Ovary (tissue), 9 donors: ENCODE results near the gene RAD51D. TPM values are rescaled to one million over a fixed set of nuclear protein-coding genes. Genes with fewer than 3 reads are reported as not detected.

Source experiments
- DNase-seq, 5 donors: peaks; one replicate each; pipeline ENCODE4 v3.0.0-alpha.2; 2019 to 2020
- H3K27ac ChIP-seq, 2 donors: fragments of 200-600 bp; one replicate each; pipeline versions ENCODE4 v1.5.1 to v1.8.0; 2019 to 2022
- H3K27me3 ChIP-seq: fragments of 200-600 bp; one replicate; pipeline ENCODE4 v1.8.0; 2022
- H3K36me3 ChIP-seq: fragments of 200-600 bp; sonication (generic); one replicate; pipeline ENCODE4 v1.5.1; 2019
- H3K4me1 ChIP-seq: one replicate; pipeline ENCODE4 v1.8.1; 2013; ENCODE audit warnings: mild to moderate bottlenecking, moderate library complexity; ENCODE audit not compliant: insufficient read depth
- H3K4me3 ChIP-seq: fragments of 200-600 bp; sonication (generic); one replicate; pipeline ENCODE4 v1.5.1; 2017
- H3K9me3 ChIP-seq, 2 donors: fragments of 200-600 bp in 1 of 2; sonication (generic) in 1 of 2; one replicate each; pipeline versions ENCODE4 v1.5.1 to v1.8.1; 2013 to 2019; ENCODE audit warnings: mild to moderate bottlenecking in 1 of 2, moderate library complexity in 1 of 2
- CTCF ChIP-seq, 3 donors: fragments of 450-650 bp in 2 of 3; fragments of 200-600 bp in 1 of 3; IDR thresholded peaks; one replicate each; pipeline versions ENCODE4 v1.5.1 to v1.8.0; 2016 to 2022; ENCODE audit warnings: antibody characterized with exemption in 3 of 3, mild to moderate bottlenecking in 1 of 3
- EP300 ChIP-seq: sonication (generic); formaldehyde crosslinking; IDR thresholded peaks from one replicate; pipeline ENCODE4 v1.6.1; 2017; ENCODE audit warnings: antibody characterized with exemption
- POLR2A ChIP-seq: fragments of 450-650 bp; IDR thresholded peaks from one replicate; pipeline ENCODE4 v1.6.1; 2017; ENCODE audit warnings: antibody characterized with exemption, mild to moderate bottlenecking, moderate library complexity
- WGBS, 3 donors: extraction: QIAGEN DNeasy Blood & Tissue Kit in 1 of 3; methylation state at CpG; one replicate each; pipeline versions ENCODE4 v1.1.5 to v1.1.7; 2013 to 2017; 5-methylcytosine and 5-hydroxymethylcytosine counted together
- intact Hi-C, 4 donors: fragments of 100-400 bp; cut with DNase I; formaldehyde crosslinking; loops; one replicate each; pipeline versions ENCODE4 v1.11.0 to v1.15.1; 2022 to 2023
- polyA plus RNA-seq, 2 donors: library from polyadenylated mRNA; stranded (reverse); fragments of 200-250 nt in 1 of 2; fragments of 350-450 nt in 1 of 2; fragmentation: Illumina TruSeq in 1 of 2; extraction: RNeasy Lipid Tissue Mini Kit (QIAGEN cat#74804) in 1 of 2; gene quantifications; one replicate each; pipeline ENCODE4 v1.2.3, GENCODE V29; 2013 to 2014
- total RNA-seq, 7 donors: library from RNA; depleted of rRNA in 2 of 7; stranded (reverse); fragments of >200 nt in 2 of 7; fragmentation: NEBNext Ultra II Directional in 3 of 7; extraction: Animal tissue kit (Norgen Biotek cat#: 25700) in 3 of 7; gene quantifications; one replicate each; pipeline versions ENCODE4 v1.1.0 to v1.2.4, GENCODE V29; 2016 to 2023
- donor health status: DM: no; HTN: no; CAD: no; lungs with moderate emphysema.
- donor health status: DM: no; HTN: no; CAD: no.
- donor health status: Bipolar disorder and iron deficiency.
- donor health status: DM: yes; HTN: yes; CAD: no.
- donor health status: DM: no; HTN: no; CAD: no.
- donor health status: DM: yes; HTN: yes; CAD: no.

Gene RAD51D
- total and polyA plus RNA-seq, 9 donors: 7.3 to 16.7 (median 11.4) TPM

- TF ChIP-seq POLR2A (no peak), EP300 (no peak), CTCF (IDR thresholded peaks at IDR 0.05) (no peak)
- Histone ChIP-seq H3K9me3 (no peaks in the 10 kb centered on the region), H3K4me1 (no peaks in the 10 kb centered on the region), H3K4me3 (no peak overlapping the region), H3K27ac (no peak overlapping the region), H3K36me3 (no peaks in the 10 kb centered on the region), H3K27me3 (no peaks in the 10 kb centered on the region)
- intact Hi-C loops: loop anchor here in 3 of 4 donors (10.0 kb wide), 3 partner anchors 87 to 117 kb away; partner anchors contain the start of genes CCT6B (in 2 of the 3), ZNF830 (in 2 of the 3) and LIG3 (in 1 of the 3)
- no peak for DNase-seq
- 39 to 59% (median 47%) methylated on average over 3 of the region's 3 CpGs for WGBS, 3 donors
These were observed 37.5 kb downstream of the RAD51D start for GRCh38 chr17:35082073-35082657.

- H3K27me3 ChIP-seq: no peaks in the 10 kb centered on the region
- no peaks in the 10 kb centered on the region for H3K4me1 ChIP-seq
- H3K4me3 ChIP-seq: no peak overlapping the region
- no peak for DNase-seq
- 96 to 99% (median 98%) methylated on average over 1 of the region's 1 CpG for WGBS, 3 donors
- intact Hi-C loops: loop anchor here in 3 of 4 donors (10.0 kb wide), 3 partner anchors 87 to 117 kb away; partner anchors contain the start of genes CCT6B (in 2 of the 3), ZNF830 (in 2 of the 3) and LIG3 (in 1 of the 3)
- H3K9me3 ChIP-seq: no peaks in the 10 kb centered on the region
- no peaks in the 10 kb centered on the region for H3K36me3 ChIP-seq
- no peak overlapping the region for H3K27ac ChIP-seq
- TF ChIP-seq POLR2A (no peak), EP300 (no peak), CTCF (IDR thresholded peaks at IDR 0.05) (no peak)
These were observed 38.0 kb downstream of the RAD51D start for GRCh38 chr17:35081638-35082037.

GRCh38 chr17:35080536-35080935 lies 39.1 kb downstream of the RAD51D start:
- no peaks in the 10 kb centered on the region for H3K9me3 ChIP-seq
- no peak overlapping the region for H3K27ac ChIP-seq
- no peak for DNase-seq
- H3K27me3 ChIP-seq: no peaks in the 10 kb centered on the region
- intact Hi-C loops: loop anchor here in 3 of 4 donors (10.0 kb wide), 3 partner anchors 86 to 116 kb away; partner anchors contain the start of genes CCT6B (in 2 of the 3), ZNF830 (in 2 of the 3) and LIG3 (in 1 of the 3)
- no peak overlapping the region for H3K4me3 ChIP-seq
- no peaks in the 10 kb centered on the region for H3K4me1 ChIP-seq
- 37 to 56% (median 50%) methylated on average over 1 of the region's 1 CpG for WGBS, 3 donors
- no peaks in the 10 kb centered on the region for H3K36me3 ChIP-seq
- no peak for TF ChIP-seq POLR2A
- no peak for TF ChIP-seq CTCF (IDR thresholded peaks at IDR 0.05)
- no peak for TF ChIP-seq EP300

GRCh38 chr17:35079547-35080423 lies 39.9 kb downstream of the RAD51D start:
- Histone ChIP-seq H3K4me1 (no peaks in the 10 kb centered on the region), H3K9me3 (no peaks in the 10 kb centered on the region), H3K4me3 (no peak overlapping the region), H3K36me3 (no peaks in the 10 kb centered on the region), H3K27ac (no peak overlapping the region), H3K27me3 (no peaks in the 10 kb centered on the region)
- no peak for TF ChIP-seq CTCF (IDR thresholded peaks at IDR 0.05)
- intact Hi-C loops: loop anchor here in 3 of 4 donors (10.0 kb wide), 3 partner anchors 85 to 115 kb away; partner anchors contain the start of genes CCT6B (in 2 of the 3), ZNF830 (in 2 of the 3) and LIG3 (in 1 of the 3)
- no peak for DNase-seq
- 97 to 99% (median 98%) methylated on average over 1 of the region's 1 CpG for WGBS, 3 donors
